HL-60 (cell line): ENCODE results near the gene AGAP1.

Source experiments
- CTCF ChIP-seq: IDR thresholded peaks from one replicate; pipeline ENCODE4 v1.5.1; 2011; ENCODE audit warnings: low read length, control low read depth, inconsistent platforms; ENCODE audit not compliant: insufficient read depth
- GABPA ChIP-seq: IDR thresholded peaks from 2 replicates; pipeline ENCODE4 v1.6.1; 2012; ENCODE audit warnings: low read depth
- POLR2AphosphoS5 ChIP-seq: IDR thresholded peaks from 2 replicates; pipeline ENCODE4 v1.6.1; 2012; ENCODE audit warnings: low read depth
- REST ChIP-seq: IDR thresholded peaks from 2 replicates; pipeline ENCODE4 v1.6.1; 2012; ENCODE audit warnings: low read depth; ENCODE audit not compliant: insufficient replicate concordance

DNA sequence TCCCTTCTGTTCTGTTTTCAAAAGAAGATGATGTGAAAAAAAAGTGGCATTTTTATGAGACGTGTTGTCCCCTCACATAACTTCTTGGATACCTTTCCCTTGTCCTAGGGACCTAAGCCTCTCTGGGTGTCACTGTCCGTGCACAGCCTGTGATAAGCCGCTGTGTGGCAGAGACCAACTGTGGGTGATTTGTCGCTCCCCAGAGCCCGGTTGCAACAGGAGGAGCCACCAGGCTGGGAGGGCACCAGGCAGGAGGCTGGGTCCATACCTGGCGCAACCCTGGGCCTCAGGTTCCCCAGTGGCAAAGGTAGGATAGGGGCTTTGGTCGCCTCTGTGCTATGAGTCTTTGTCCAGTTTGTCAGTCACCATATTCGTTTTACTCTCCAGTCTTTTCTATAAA lies 82.1 kb downstream of the AGAP1 start:
- TF ChIP-seq CTCF: no peak
- no peak for TF ChIP-seq POLR2AphosphoS5
- TF ChIP-seq REST: no peak
- no peak for TF ChIP-seq GABPA
